ENCODE data around the gene BABAM2.

GRCh38 chr2:28067602-28068001 is 177.1 kb downstream of the BABAM2 start:
- TF ChIP-seq EZH2phosphoT487 (IDR thresholded peaks at IDR 0.05; ENCODE audit: insufficient read depth, low read depth): no peak
- no peak for TF ChIP-seq EZH2 (IDR thresholded peaks at IDR 0.05; ENCODE audit: insufficient read depth, poor library complexity, severe bottlenecking)
